GM19240 (cell line): Measurements from ENCODE around the gene UBASH3A.
A peak's percentile ranks its signal among the peaks of the same experiment; 100 is the strongest.

Experiments
- DNase-seq: peaks from one replicate; pipeline ENCODE4 v3.0.0; 2011; ENCODE audit warnings: low spot score; ENCODE audit not compliant: insufficient read length

UBASH3A gene

DNA sequence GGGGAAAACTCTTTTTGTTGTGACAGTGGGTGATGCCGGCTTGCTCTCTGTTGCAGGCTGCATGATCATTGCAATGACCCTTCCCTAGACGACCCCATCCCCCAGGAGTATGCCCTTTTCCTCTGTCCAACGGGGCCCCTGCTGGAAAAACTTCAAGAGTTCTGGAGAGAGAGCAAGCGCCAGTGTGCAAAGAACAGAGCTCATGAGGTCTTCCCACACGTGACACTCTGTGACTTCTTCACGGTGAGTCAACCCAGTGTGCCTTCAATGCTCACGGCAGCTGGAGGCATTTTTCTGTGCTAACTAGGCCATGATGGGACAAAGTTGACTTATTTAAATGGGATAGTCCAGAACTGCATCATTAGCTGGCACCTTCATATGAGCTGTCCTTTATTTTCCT lies 5.7 kb downstream of the UBASH3A start:
- no peak for DNase-seq

DNA sequence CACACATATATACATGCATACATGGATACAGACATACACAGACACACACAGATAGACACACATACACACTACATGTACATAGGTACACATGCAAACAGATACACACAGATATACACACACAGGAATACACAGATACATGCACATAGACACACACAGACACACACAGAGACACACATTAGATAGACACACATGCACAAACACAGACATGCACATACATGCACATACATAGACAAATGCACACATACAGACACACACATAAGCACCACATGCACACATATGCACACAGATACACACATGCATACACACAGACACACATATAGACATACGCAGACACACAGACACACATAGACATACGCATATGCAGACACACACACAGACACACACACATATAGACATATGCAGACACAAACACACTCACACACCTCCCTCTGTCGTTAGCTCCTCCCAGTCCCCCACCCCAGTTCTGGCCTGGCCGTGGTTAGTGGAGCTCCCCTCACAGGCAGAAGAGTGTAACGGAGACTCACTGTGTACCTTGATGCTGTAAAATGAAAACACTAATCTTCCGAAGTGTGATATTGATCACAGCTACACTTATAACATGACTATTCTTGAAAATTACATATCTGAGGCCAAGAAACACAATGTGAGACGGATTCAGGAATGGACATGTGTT lies 7.6 kb downstream of the UBASH3A start:
- no peak for DNase-seq

DNA sequence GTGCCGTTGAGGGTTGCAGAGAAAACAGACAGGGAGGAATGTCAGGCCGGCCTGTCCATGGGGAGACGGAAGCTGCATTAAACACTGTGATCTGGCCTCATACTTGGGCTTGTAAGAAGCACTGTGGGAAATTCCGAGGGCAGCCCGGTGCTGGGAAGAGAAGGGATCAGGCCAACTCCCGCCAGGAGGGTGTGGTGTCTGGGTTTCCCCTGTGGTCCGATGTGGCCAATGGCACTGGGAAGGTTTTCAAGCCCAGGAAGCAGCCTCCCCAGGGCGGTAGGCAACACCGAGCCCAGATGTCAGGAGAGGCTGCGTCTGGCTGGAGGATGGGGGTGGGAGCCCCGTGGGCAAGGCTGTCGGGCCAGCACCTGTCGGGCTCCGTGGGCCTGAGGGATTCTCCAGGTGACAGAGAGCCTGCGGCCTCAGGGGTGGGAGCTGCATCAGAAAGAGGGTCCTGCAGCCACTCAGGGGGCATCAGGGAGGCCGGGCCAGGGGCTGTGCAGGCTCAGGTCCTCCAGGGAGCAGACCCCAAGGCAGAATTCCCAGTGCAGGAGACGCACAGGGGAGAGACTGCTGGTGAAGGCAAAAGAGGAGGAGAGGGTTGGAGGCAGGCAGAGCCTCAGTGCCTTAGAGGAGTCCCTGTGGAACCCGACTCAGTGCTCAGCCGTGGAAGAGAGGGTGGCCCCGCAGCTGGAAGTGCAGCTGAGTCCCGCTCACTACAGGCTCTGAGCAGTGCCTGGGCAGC lies 8.4 kb downstream of the UBASH3A start:
- DNase-seq, result no peak

DNA sequence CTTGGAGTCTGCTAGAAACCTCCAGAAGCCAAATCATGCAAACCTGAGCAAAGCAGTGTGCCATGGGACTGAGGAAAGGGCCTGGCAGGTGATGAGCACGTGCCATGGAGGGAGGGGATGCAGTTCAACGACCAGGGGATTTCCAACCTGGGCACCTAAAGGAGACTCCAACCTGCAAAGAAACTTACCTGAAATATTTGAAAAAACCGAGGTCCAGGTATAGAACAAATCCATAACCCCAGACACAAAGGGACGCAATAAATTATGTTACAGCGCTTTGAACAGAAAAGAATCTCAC lies 8.9 kb downstream of the UBASH3A start:
- DNase-seq, result no peak

DNA sequence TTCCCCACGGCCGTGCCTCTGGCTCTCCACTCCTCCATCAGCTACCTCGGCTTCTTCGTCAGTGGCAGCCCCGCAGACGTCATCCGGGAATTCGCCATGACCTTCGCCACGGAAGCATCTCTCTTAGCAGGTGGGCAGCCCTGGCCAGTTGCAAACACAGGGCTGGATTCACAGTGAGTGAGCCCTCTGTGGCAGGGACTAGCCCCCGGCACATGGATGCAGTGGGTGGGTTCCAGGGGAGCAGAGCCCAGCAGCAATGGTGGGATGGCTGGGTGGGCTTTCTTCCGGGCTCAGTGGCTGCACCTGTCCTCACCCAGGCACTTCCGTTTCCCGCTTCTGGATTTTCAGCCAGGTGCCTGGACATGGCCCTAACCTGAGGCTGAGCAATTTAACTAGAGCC lies 9.4 kb downstream of the UBASH3A start:
- DNase-seq, result no peak

DNA sequence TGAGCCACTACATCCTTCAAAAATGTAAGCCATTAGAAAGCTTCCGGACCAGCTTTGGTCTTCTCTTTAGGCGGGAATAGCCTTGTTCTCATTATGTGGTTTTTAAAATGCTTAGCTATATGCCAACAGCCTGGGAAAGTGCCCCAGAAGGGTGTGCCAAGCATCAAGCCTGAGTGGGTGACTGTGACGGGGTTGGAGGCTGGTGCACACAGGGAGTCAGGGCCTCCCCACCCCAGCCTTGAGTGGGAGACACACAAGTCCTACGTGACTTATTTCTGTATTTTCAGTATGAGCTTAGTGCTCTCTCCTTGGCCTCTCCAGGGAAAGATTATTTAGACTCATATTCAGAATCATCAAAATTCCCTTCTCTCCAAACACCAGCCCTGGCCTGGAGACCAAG lies 9.8 kb downstream of the UBASH3A start:
- no peak for DNase-seq

DNA sequence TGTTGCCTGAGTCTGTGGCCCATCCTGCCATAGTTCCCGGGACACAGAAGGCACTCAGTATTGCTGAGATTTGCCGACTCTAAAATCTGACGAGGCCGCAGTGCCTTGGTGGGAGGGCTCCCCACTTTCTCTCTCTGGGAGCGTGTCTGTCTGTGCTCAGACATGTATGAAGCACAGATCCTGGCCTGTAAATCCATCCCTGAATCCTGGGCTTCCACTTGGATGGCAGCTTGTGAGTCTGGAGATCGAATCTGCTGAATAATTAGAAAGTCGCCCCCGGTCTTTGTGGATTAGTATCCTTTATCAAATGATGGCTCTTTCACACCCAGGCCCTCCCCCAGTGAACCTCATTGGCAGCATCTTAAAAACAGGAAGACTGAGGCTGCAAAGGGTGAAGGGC lies 10.4 kb downstream of the UBASH3A start:
- no peak for DNase-seq

DNA sequence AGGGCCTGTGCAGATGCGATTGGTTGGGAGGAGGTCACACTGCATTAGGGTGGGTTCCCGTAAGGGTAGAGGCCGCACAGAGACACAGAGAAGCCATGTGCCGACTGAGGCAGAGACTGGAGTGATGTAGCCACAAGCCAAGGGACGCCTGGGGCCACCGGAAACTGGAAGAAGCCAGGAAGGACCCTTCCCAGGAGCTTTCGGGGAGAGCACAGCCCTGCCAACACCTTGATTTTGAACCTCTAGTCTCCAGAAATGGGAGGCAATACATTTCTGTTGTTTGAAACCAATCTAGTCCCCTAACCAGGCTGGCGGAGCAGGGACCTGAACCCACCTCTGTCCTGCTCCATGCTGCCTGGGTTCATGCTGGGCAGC lies 10.8 kb downstream of the UBASH3A start:
- DNase-seq, result no peak

DNA sequence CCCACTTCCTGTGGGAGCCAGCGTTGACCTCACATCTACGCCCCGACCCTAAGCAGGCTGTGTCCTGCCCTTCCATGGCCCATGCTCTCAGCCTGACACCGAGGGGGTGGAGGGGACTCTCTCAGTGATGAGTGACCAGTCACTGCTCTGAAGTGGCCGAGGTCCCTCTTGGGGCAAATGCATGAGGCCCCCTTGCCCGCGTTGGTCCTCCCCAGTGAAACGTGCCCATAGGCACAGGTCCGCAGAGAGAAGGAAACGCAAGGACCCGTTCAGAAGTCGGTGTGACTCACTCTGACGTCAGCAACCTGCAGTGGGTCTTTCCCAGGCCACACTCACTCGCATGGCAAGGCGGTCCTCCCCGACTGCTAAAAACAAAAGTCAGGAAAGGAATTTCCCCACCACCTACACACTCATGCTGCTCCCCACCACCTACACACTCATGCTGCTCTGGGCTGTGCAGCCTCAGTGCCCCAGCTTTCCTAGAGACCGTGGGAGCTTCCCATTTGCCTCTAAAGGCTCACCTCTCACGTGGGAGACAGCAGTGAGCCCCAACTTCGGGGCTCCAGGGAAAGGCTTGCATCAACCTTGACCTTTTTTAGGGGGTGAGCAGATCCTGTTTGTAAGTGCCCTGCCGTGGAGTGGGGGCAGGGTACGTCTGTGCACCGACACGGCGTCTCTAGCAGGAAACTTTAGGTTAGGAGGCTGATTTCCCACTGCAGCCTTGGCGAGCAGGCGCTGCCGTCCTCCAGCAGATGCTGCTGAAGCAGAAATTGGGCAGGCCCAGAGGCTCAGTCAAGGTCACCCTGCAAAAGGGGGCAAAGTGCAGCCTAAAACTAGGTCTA lies 11.4 kb downstream of the UBASH3A start:
- peak; percentile 75 for DNase-seq

DNA sequence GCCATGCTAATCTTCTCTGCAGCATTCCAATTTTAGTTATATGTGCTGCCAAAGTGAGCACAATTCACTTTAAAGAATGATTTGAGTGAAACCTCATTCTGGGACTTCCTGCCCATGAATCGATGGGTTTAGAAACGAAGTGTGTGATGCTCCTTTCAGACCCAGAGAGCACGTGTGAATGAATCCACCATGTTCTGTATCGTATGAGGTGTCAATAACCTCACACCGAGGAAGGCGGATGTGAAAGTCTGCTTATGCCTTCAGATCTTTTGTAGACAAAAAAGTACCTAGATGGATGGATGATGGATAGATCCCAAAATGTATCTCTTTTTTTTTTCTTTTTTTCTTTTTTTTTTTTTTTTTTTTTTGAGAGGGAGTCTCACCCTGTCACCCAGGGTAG lies 13.8 kb downstream of the UBASH3A start:
- no peak for DNase-seq

DNA sequence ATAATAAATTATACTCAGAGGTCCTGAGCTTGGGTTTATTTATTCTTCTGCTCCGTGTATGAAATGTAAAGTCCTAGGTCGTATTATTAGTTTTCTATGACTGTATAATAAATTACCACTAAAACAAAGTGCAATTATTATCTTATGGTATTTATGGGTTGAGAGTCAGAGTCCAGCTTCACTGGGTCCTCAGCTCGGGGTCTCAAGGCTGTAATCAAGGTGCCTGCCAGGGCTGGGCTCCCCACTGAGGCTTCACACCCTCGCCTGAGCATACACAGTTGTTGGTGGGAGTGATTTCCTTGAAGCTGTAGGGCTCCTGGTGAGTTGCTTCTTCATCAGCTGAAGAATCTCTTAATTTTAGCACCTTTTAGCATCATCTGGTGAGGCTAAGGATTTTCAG lies 15.2 kb downstream of the UBASH3A start:
- DNase-seq, result no peak

DNA sequence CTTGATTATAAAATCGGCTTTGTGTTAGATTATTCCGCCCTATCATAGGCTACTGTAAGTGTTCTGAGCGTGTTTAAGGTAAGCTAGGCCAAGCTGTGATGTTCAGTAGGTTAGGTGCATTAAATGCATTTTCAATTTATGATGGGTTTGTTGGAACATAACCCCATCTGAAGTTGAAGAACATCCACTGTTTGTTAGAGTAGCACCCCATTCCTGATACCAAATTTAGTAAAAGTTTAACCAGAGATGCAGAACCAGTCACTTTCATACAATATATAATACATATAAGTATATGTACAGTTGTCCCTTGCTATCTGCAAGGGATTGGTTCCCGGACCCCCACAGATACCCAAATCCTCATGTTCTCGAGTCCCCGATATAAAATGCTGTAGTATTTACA lies 16.1 kb downstream of the UBASH3A start:
- DNase-seq, result no peak

DNA sequence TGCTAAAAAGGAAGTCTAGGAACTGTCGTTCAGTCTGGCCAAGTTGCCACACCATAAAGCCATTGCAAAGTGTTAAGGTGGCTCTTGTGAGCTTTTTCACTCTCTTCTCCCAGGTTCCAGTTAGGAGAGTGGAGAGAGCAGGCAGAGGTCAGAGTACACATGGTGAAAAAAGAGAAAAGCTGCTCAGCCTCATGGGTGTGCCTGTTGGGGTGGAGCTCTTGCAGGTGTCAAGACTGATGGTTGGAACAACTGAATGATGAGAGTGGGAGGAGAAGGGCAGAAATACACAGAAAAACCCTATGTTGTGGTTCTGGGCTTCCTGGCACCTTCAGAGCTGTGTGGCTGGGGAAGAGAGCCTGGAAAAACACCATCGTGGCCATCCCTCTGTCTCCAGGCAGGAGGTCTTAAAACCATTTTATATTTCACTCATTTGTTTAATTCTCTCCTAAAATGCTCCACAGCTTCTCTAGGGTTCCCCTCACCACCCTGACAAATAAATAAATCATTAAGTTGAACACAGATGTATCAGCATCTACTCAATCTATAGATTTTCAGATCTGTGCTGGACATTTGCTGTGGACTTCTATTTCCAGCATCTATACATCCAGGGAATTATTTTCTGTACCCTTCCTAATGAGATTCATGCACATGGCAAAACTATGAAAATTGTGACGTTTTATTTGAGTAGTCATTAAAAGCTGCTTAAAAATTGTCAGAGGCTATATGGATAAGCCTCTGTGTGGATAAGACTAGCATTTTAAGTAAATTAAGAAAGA lies 17.5 kb downstream of the UBASH3A start:
- DNase-seq, result no peak

DNA sequence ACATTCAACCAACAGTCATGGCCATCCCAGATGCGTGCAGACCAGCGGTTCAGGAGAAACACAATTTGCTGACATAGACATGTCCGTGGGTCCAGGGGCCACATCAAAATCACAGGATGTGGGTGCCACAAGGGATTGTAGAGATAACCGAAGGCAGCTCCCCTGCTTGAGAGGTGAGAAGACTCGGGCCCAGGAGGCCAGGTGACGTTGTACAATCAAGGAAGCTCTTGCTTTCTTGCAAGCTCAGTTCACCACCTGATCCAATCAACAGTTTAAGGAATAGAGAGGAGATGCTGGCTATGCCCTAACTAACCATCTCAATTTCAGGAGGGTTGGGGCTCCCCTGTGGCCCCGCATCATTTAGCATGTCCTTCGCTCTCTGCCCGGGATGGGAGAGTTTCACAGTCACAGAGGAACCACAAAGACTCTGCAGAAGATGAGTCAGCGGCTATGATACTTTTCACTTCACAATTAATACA lies 19.5 kb downstream of the UBASH3A start:
- no peak for DNase-seq

DNA sequence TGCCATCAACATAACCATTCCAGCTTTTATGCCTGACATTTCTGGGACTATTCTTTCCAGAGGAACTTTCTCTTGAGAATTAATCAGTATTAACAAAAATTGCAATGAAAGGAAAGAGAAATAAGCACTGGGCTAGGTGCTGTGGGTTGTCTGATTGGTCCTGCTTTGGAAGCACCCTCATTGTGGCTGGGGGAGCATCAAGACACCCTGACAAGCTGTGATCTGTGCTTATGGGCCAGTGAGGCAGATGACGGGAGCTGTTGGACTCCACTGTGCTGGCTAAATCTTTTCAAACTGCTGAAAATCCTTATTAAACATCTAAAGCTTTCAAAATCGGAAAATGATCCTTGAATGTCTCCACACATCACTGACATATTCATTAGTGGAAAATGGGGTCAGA lies 20.0 kb downstream of the UBASH3A start:
- DNase-seq, result no peak

DNA sequence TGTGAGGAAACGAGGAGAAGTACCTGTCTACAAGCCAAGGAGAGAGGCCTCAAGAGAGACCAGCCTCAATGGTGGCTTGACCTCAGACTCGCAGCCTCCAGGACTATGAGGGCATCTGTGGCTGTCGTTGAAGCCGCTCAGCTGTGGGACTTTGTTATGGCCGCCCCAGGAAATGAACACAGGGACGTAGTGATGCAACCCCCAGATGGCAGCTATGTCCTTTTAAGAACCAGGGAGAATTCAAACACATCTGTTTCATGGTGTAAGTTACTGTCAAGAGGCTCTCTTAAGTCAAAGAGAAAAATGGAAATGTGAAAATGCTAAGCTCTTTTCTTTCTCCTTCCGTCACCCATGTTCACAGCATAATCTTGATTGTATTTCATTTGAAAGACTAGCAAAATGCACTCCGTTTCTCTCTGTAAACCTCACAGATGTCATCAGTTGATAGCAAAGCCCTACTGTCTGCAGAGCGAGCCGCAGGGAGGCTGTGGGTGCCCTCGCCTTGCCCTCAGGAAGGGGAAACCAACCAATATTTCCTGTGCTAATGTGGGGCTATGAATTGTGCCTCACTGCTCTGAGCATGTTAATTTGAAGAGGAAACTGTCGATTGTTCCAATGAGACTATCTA lies 21.3 kb downstream of the UBASH3A start:
- no peak for DNase-seq

DNA sequence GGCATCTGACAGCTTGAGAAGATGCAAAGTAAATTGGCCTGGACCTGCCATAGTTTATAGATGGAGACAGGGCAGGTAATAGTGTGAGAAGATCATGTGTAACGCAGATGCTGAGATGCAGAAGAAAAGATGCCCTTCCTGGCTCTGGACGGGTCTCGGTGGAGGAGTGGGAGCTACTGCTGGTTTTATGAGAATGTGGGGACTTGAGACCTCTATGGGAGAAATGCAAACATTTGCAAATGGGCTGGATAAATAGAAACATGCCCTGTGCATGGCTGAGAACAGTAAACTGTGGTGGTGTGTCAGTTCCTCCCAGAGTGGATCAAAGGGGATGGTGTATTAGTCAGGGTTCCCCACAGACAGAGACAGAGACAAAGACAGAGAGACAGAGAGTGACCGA lies 21.9 kb downstream of the UBASH3A start:
- no peak for DNase-seq

DNA sequence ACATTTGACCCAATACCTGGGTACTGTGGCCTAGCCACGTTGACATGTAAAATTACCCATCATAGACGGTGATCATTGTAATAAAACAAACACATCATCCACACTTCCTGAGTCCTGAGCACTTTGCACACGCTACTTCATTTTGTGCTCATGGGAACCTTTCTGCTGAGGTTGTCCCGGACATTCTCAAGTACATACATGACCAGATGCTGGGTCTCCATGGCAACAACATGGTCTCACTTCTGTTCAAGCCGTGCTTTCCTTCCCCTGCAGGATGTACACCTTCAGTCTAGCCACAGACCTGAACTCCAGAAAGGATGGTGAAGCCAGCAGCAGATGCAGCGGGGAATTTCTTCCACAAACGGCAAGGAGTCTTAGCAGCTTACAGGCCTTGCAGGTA lies 22.7 kb downstream of the UBASH3A start:
- DNase-seq, result no peak

DNA sequence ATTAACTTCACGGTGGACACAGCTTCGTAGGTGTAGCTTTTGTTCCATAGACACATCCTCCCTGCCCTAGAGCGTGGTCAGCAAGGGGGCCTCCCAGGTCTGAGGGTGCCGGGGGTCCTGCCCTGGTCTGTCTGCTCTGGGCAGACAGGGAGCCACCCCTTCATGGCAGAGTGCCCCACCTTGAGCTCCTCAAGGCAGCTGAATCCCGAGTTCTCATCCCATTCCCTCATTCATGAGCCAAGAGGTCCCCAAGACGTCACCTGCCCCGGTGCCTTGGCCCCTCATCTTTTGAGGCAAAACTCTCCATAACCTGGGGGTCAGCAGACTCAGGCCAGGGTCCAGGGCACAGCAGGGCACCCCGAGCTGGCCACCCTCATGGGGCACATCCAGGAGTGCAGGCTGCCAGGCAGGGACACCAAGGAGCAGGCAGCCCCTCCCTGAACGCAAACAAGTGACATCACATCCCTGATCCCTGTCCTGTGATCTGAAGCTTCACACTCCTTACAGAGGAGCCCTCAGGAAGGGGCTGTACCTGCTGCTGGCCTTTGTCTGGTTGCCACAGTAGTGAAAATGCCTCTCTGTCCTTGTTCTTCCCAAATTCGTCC lies 23.3 kb downstream of the UBASH3A start:
- DNase-seq, result no peak

DNA sequence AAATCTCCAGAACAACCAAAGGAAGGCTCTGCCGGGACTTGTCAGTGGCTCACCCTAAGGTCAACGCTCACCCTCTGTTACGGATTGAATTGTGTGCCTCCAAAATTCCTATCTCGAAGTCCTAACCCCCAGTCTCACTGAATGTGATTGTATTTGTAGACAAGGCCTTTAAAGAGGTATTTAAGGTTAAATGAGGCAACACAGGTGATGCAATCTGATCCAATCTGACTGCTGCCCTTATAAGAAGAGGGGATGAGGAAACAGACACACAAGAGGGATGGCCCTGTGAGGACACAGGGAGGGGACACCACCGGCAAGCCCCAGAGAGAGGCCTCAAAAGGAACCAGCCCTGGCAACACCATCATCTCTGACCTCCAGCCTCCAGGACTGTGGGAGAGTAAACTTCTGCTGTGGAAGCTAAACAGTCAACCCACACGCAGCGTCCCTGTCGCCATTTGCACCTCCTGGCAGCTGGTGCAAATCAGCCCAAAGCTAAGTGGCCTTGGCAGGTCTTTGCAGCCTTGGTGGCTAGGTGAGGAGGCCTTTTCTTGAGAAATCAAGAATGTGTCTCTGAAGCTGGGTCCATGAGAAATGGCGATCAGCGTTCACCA lies 24.2 kb downstream of the UBASH3A start:
- no peak for DNase-seq
